HUDEP-2 (cell line): ENCODE results near the gene SMYD1.
A peak's percentile ranks its signal among the peaks of the same experiment; 100 is the strongest.

ENCODE experiments used
- DNase-seq, 76 experiments: peaks; one replicate each; lab custom pipeline; 2025; ENCODE audit not compliant: unreplicated experiment in 76 of 76; lab: John Stamatoyannopoulos, UW

SMYD1 gene

GRCh38 chr2:88055371-88056128, 12.1 kb upstream of the SMYD1 start, which contains the start of gene KRCC1:
Gene KRCC1, minus strand, starts transcription at chr2:88055783. Its CDS starts 27,220 bp downstream, at chr2:88028563.
- DNase-seq, result peak in 74 of 76 experiments; percentile 37 to 90 (median 83)

- DNase-seq, result peak in 11 of 76 experiments; percentile 10 to 40 (median 19)
These were observed 10.2 kb upstream of the SMYD1 start for GRCh38 chr2:88057437-88057844.

DNA sequence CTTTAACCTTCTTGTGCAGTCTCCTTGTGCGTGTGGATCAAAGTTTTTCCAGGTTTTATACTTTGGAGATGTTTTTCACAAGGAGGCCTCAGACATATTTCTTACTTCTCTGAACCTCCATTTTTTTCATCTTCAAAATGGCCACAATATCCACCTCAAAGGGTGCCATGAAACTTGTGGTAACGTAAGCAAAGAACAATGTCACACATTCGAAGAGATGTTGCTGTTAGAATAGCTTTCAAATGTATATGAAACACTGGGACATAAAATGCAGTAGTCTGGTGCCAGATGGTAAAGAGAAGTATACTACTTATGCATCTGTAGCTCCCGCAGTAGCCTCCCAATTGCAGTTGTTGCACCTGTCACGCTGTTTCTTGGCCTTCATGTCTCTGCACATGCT, 9.4 kb upstream of the SMYD1 start:
- DNase-seq, result no peak

- peak in 18 of 76 experiments; percentile 5 to 56 (median 24) for DNase-seq
These were observed 7.4 kb upstream of the SMYD1 start for GRCh38 chr2:88059979-88060906.

DNA sequence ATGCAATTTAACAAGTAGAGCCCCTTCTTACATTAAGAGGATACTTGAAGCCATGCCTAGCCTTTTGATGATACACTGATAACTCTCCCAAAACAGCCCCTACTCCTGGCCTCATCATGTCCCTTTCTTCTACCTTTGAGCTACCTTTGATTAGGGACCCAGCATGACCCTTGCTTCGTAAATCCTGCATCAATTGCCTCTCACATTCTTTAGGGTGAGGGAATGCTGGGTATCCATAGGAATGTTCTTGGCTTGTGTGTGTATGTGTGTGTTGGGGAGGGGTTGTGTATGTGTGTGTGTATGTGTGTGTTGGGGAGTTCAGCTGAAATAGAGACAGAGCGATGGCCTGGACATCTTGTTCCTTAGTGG, 6.7 kb upstream of the SMYD1 start:
- DNase-seq, result no peak

DNA sequence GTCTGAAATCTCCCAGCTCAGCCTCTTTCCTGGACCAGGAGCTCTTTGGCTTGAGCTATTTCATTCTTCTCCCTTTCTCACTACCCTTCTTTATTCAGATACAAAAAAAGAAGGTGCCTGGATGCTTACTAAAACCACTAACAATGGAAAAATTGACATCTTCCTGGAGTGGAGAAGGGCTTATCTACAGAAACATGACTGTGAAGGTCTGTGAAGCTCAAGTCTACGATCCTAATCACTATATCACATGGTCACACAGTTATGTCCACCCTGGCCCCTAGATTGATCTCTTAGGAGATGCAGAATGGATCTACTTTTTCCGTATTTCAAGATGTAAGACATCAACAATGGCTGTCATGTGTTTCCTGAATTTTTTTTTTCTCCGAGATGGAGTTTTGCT, 6.3 kb upstream of the SMYD1 start:
- DNase-seq, result peak in 12 of 76 experiments; percentile 7 to 57 (median 34)

- no peak for DNase-seq
These were observed 1.1 kb upstream of the SMYD1 start for GRCh38 chr2:88066543-88066942.

DNA sequence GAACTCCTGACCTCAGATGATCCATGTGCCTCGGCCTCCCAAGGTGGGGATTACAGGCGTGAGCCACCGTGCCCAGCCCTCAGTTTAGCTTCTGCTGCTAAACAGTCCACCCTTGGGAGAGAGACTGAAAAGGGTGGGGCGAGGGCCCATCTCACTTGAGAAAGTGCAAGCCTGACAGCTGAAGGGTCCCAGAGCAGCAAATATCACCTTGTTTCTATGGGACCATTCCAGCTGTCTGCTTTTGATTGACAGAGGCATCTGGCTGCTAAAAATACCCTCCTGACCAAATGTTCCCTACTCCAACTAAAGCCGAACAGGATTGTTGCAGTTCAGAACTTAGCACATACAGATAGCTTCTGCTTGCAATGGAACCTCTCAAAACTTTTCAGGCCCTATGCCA, 436 bp upstream of the SMYD1 start:
- DNase-seq, result no peak

- DNase-seq, result no peak
These were observed 419 bp downstream of the SMYD1 start for GRCh38 chr2:88068044-88068443.

- no peak for DNase-seq
These were observed 1.5 kb downstream of the SMYD1 start for GRCh38 chr2:88069117-88069516.

DNA sequence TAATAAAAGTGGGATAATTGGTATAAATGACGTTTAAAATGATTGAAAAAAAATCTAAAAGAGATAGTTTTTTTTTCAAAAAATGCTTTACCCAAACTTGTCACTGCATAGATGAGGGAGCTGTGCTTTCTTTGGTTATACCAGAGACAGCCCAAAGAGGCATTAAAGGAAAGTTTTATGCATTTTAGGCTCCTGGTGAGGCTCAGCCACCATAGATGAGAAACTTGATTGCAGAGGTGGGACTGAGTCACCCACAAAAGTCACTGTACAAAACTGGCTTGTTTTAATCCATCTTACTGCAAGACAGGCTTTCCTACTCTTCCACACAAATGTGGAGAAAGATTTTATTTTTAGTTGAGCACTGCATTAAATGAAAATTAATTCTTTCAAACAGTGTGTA, 2.4 kb downstream of the SMYD1 start:
- no peak for DNase-seq

- no peak for DNase-seq
These were observed 3.7 kb downstream of the SMYD1 start for GRCh38 chr2:88071365-88071764.

- DNase-seq, result no peak
These were observed 6.5 kb downstream of the SMYD1 start for GRCh38 chr2:88074150-88074549.

DNA sequence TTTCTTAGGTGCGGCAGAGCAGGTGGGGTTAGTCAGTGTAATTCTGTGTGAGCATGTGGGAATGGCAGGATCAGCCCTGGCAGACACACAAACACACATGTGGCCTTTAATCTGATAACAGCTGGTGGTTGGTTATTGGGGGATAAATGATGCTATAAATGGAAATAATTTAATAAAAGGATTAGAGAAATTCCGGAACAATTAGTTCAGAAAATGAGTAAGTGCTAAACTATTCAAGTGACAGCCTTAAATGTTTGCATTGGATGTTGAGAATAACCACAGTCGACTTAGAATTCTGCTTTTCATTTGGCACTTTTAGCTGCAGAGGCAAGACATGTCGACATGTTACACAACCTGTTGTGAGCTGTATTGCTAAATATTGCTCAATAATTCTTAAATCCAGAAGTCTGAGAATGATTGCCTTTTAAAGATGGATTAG, 7.2 kb downstream of the SMYD1 start:
- DNase-seq, result no peak

- no peak for DNase-seq
These were observed 9.5 kb downstream of the SMYD1 start for GRCh38 chr2:88077080-88077479.

DNA sequence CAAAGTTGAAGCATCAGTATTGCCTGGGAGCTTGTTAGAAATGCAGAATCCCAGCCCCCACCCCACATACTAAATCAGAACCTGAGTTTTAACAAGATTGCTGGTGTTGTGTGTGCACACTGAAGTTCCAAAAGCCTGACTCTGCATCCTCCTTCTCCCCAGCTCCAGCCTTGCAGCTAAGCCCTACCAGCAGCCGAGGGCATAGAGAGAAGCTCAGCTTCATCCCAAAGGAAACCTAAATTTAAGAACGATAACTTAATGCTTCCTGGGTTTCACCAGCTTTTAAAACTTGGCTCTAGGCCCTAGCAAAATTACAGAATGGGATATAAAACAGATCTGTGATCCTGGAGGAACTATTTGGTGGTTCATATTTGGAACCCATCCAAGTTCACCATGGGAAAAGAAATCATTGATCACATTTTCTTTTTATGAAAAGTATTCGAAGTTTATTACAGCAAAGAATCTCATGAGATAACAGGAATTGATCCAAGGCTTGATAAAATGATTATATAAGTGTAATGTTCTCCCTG, 11.1 kb downstream of the SMYD1 start:
- DNase-seq, result no peak

DNA sequence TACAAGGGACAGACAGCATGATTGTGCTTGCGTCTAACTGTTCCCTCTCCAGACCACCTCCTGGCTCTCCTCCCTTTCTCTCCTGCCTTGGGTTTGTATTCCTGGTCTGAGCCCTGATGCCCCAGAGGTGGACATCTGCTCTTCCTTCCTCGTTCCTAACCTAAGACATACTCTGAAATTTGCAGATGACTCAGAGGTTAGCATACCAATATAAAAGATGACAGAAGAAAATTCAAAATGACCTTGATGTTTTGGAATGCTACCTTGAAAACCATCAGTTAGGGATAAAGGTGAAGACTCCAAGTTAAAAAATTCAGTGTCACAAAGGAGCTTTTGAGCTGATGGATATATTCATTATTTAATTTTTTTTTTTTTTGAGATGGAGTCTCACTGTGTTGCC, 12.9 kb downstream of the SMYD1 start:
- DNase-seq, result no peak

- DNase-seq, result no peak
These were observed 14.4 kb downstream of the SMYD1 start for GRCh38 chr2:88081924-88082608.

DNA sequence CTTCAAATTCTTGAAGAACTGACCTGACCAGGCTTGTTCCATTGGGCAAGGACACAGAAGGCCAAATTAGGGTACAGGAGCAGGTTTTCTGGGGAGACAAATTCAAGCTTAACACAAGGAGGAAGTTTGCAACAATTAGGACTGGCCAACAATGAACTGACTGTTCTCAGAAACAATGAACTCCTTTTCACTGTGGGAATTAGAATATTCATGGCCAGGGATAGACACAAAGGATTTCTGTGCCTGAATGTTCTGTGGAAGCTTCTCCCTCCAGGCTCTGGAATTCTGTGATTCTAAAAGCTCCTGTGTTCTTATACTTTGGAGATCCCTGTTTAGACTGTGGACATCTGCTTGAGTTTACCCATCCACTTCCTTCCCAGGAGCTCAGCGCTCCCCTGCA, 15.2 kb downstream of the SMYD1 start:
- DNase-seq, result no peak

GRCh38 chr2:88085099-88085498, 17.5 kb downstream of the SMYD1 start:
- no peak for DNase-seq

DNA sequence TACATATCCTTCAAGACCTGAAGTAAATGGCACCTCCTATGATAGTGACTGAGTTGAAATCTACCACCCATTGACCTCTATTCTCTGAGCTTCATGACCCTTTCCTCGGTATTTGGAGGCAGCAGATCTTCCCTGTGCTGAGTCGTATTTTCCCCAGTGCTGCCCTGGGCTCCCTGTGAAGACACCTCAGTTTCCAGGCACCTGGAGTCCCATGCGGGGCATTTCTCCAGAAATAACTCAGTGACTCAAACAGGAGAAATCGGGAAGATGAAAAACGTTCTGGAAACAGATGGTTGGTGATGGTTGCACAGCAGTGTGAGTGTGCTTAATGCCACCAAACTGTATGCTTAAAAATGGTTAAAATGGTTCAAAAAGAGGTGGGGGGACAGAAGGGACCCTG, 18.0 kb downstream of the SMYD1 start:
- DNase-seq, result no peak
